A549 (cell line): ENCODE results near the gene LYZL1. TPM values are rescaled to one million over a fixed set of nuclear protein-coding genes. Genes with fewer than 3 reads are reported as not detected.

ENCODE experiments used
- ATAC-seq, 2 experiments: fragments of 200-7000 bp in 1 of 2; fragments of >200 bp in 1 of 2; cut with Nextera tagmentation in 1 of 2; cut with Tn5 transposase in 1 of 2; 3 replicates each; pipeline versions ENCODE4 v1.8.0 to v1.9.1; 2018 to 2020; ENCODE audit warnings: mild to moderate bottlenecking in 1 of 2, moderate library complexity in 1 of 2
- CTCF ChIA-PET: fragments of 300-600 bp; sonication (Branson Sonifier 250); formaldehyde crosslinking; extraction: SDS; loops from one replicate; lab custom pipeline; 2021; ENCODE audit warnings: antibody characterized with exemption, inconsistent platforms; lab: Yijun Ruan, JAX
- POLR2A ChIA-PET: fragments of 350-600 bp; formaldehyde crosslinking; extraction: SDS; loops from one replicate; lab custom pipeline; 2021; ENCODE audit warnings: antibody characterized with exemption, inconsistent platforms; lab: Yijun Ruan, JAX
- DNase-seq, 2 experiments: peaks; one replicate each; pipeline versions ENCODE4 v3.0.0 to v3.0.0-alpha.2; 2011 to 2016; ENCODE audit warnings: low read depth in 1 of 2, low spot score in 1 of 2
- FAIRE-seq: peaks from 2 replicates; lab custom pipeline; 2011; peaks lifted over from hg19 to GRCh38; lab: Jason Lieb, UNC
- H3K27ac ChIP-seq, 2 experiments: fragments of >200 bp; sonication (Bioruptor Twin); formaldehyde crosslinking; 3 replicates each; pipeline ENCODE4 v1.5.1; 2016 to 2017
- H3K4me1 ChIP-seq: fragments of >200 bp; sonication (Bioruptor Twin); formaldehyde crosslinking; 3 replicates; pipeline ENCODE4 v1.6.1; 2016
- H3K4me2 ChIP-seq: fragments of >200 bp; sonication (Bioruptor Twin); formaldehyde crosslinking; 3 replicates; pipeline ENCODE4 v1.6.1; 2016
- H3K4me3 ChIP-seq: fragments of >200 bp; sonication (Bioruptor Twin); formaldehyde crosslinking; 3 replicates; pipeline ENCODE4 v1.5.1; 2016
- H3K9me3 ChIP-seq: fragments of >200 bp; sonication (Bioruptor Twin); formaldehyde crosslinking; 3 replicates; pipeline ENCODE4 v1.6.1; 2016
- ATOH8 ChIP-seq: fragments of 250-450 bp; sonication (Bioruptor Pico); IDR thresholded peaks from 2 replicates; pipeline ENCODE4 v1.5.0; 2020; ENCODE audit warnings: low read depth, mild to moderate bottlenecking, moderate library complexity
- BCL3 ChIP-seq: fragments of >200 bp; sonication (Bioruptor Twin); formaldehyde crosslinking; IDR thresholded peaks from 3 replicates; pipeline ENCODE4 v1.6.1; 2016
- CBX2 ChIP-seq: fragments of 200-600 bp; sonication (generic); IDR thresholded peaks from 2 replicates; pipeline ENCODE4 v1.6.1; 2016; ENCODE audit warnings: low read depth, mild to moderate bottlenecking, borderline replicate concordance
- CHD2 ChIP-seq: fragments of 150-350 bp; IDR thresholded peaks from 2 replicates; pipeline ENCODE4 v1.6.1; 2014; ENCODE audit warnings: low read length; ENCODE audit not compliant: partially characterized antibody
- CHD4 ChIP-seq: fragments of 200-600 bp; sonication (generic); IDR thresholded peaks from 2 replicates; pipeline ENCODE4 v1.6.1; 2016; ENCODE audit warnings: antibody characterized with exemption, mild to moderate bottlenecking, borderline replicate concordance
- ESRRA ChIP-seq: fragments of 150-350 bp; IDR thresholded peaks from 2 replicates; pipeline ENCODE4 v1.6.1; 2014; ENCODE audit warnings: mild to moderate bottlenecking, low read length, borderline replicate concordance
- GATA3 ChIP-seq: IDR thresholded peaks from 2 replicates; pipeline ENCODE4 v1.6.1; 2012; ENCODE audit warnings: borderline replicate concordance
- HDAC2 ChIP-seq: fragments of 200-600 bp; sonication (generic); IDR thresholded peaks from 2 replicates; pipeline ENCODE4 v1.6.1; 2016
- HEYL ChIP-seq: fragments of 250-450 bp; sonication (Bioruptor Pico); IDR thresholded peaks from 2 replicates; pipeline ENCODE4 v1.8.0; 2021; ENCODE audit warnings: mild to moderate bottlenecking, moderate library complexity
- HMGXB4 ChIP-seq: fragments of 250-450 bp; sonication (Bioruptor Pico); IDR thresholded peaks from 2 replicates; pipeline ENCODE4 v1.5.0; 2021; ENCODE audit warnings: mild to moderate bottlenecking, moderate library complexity, borderline replicate concordance
- HOXA7 ChIP-seq: fragments of 250-450 bp; sonication (Bioruptor Pico); IDR thresholded peaks from 2 replicates; pipeline ENCODE4 v1.5.0; 2020; ENCODE audit warnings: mild to moderate bottlenecking, moderate library complexity
- HOXB13 ChIP-seq: fragments of 250-450 bp; sonication (Bioruptor Pico); IDR thresholded peaks from 2 replicates; pipeline ENCODE4 v1.5.0; 2020; ENCODE audit warnings: low read depth, mild to moderate bottlenecking, moderate library complexity
- JUN ChIP-seq, 2 experiments: fragments of >200 bp; sonication (Bioruptor Twin); formaldehyde crosslinking; IDR thresholded peaks; 2 replicates in 1 of 2; 3 replicates in 1 of 2; pipeline ENCODE4 v1.6.1; 2016 to 2017
- KDM1A ChIP-seq: fragments of 200-600 bp; sonication (generic); IDR thresholded peaks from 2 replicates; pipeline ENCODE4 v1.6.1; 2016; ENCODE audit warnings: low read depth, mild to moderate bottlenecking
- KDM5A ChIP-seq: fragments of 200-600 bp; sonication (generic); IDR thresholded peaks from 2 replicates; pipeline ENCODE4 v1.6.1; 2016; ENCODE audit warnings: antibody characterized with exemption, mild to moderate bottlenecking
- MAFK ChIP-seq: fragments of 450-650 bp; IDR thresholded peaks from 2 replicates; pipeline ENCODE4 v1.6.1; 2014; ENCODE audit not compliant: partially characterized antibody
- MAZ ChIP-seq: fragments of 150-350 bp; IDR thresholded peaks from 2 replicates; pipeline ENCODE4 v1.6.1; 2014; ENCODE audit warnings: antibody characterized with exemption, low read depth, low read length, borderline replicate concordance
- MYC ChIP-seq: IDR thresholded peaks from 2 replicates; pipeline ENCODE4 v1.6.1; 2012; ENCODE audit warnings: mild to moderate bottlenecking, inconsistent platforms, low read length, improper control_type of control experiment, borderline replicate concordance
- NFE2L2 ChIP-seq: fragments of 150-350 bp; conservative IDR thresholded peaks from 2 replicates; pipeline ENCODE4 v1.6.1; 2014; ENCODE audit warnings: low read length
- NPAS2 ChIP-seq: fragments of 250-450 bp; sonication (Bioruptor Pico); IDR thresholded peaks from 2 replicates; pipeline ENCODE4 v1.8.0; 2022; ENCODE audit warnings: mild to moderate bottlenecking, moderate library complexity, borderline replicate concordance
- NR3C1 ChIP-seq: fragments of >200 bp; sonication (Bioruptor Twin); formaldehyde crosslinking; IDR thresholded peaks from 3 replicates; pipeline ENCODE4 v1.6.1; 2017
- PBX3 ChIP-seq: IDR thresholded peaks from 2 replicates; pipeline ENCODE4 v1.6.1; 2012
- POLR2AphosphoS2 ChIP-seq: conservative IDR thresholded peaks from 2 replicates; pipeline ENCODE4 v1.6.1; 2012; ENCODE audit warnings: low read length, improper control_type of control experiment, inconsistent platforms
- RCOR1 ChIP-seq: fragments of 150-350 bp; IDR thresholded peaks from 2 replicates; pipeline ENCODE4 v1.6.1; 2014; ENCODE audit warnings: antibody characterized with exemption, low read length, low read depth
- RFX5 ChIP-seq: fragments of 450-650 bp; IDR thresholded peaks from 2 replicates; pipeline ENCODE4 v1.7.1; 2014; ENCODE audit warnings: antibody characterized with exemption, mild to moderate bottlenecking, moderate library complexity
- SMC3 ChIP-seq: fragments of >200 bp; sonication (Bioruptor Twin); formaldehyde crosslinking; IDR thresholded peaks from 3 replicates; pipeline ENCODE4 v1.6.1; 2018; ENCODE audit warnings: inconsistent platforms
- TP53 ChIP-seq: fragments of 250-450 bp; sonication (Bioruptor Pico); IDR thresholded peaks from 2 replicates; pipeline ENCODE4 v1.5.0; 2021; ENCODE audit warnings: mild to moderate bottlenecking, moderate library complexity
- ZC3H11A ChIP-seq: fragments of 450-650 bp; IDR thresholded peaks from 2 replicates; pipeline ENCODE4 v1.6.1; 2014; ENCODE audit warnings: antibody characterized with exemption, mild to moderate bottlenecking
- ZSCAN20 ChIP-seq: fragments of 250-450 bp; sonication (Bioruptor Pico); IDR thresholded peaks from 2 replicates; pipeline ENCODE4 v1.8.0; 2022; ENCODE audit warnings: mild to moderate bottlenecking, moderate library complexity
- WGBS: methylation state at CpG from one replicate; pipeline ENCODE4 v1.1.6; 2017; ENCODE audit errors: missing lambda C conversion rate; 5-methylcytosine and 5-hydroxymethylcytosine counted together
- polyA plus RNA-seq, 4 experiments: library from polyadenylated mRNA; depleted of rRNA in 3 of 4; stranded (reverse); fragments of >200 nt; fragmentation: RNase III in 1 of 4; extraction: RNeasy Plus Mini Kit Qiagen cat#74134 plus additional on column Dnase treatment in 1 of 4; gene quantifications; 2 replicates in 3 of 4; 3 replicates in 1 of 4; pipeline ENCODE4 v1.2.3, GENCODE V29; 2011 to 2017
- TF ChIP-seq, protein P1 (sequence below): fragments of 450-650 bp; IDR thresholded peaks from 2 replicates; pipeline ENCODE4 v1.6.1; 2014; ENCODE audit warnings: antibody characterized with exemption

The LYZL1 gene
- polyA plus RNA-seq, 2 of the 4 experiments (the other 2 are of a cell fraction), result not detected

DNA sequence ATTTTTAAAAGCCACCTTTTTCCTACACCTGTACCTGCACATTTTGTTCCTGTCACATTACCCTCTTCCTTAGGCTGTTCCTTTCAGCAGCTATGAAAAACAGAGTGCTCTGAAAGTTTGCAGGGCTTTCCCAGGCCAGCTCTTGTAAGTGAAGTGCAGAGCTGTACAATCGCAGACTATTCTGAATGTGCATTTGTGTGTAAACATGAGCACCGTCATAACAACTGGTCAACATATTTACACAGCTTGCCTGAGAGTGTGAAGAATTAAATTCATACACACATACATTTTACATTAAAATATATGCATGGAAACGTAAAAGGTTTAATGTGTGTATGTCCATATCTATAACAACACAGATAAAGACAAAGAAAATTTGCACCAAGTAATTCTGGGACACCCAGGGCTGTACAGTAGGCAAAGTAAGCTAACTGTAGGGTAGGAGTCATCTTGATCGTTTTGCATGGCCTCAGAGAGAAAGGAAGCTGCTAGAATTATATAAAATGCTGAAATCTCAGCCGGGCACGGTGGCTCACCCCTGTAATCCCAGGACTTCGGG lies 23.6 kb upstream of the LYZL1 start:
- ATAC-seq (no peak), FAIRE-seq (no peak)
- POLR2A ChIA-PET, result no interaction called here
- CTCF ChIA-PET, result no interaction called here
- Histone ChIP-seq H3K4me1 (no peaks in the 10 kb centered on the region), H3K9me3 (no peaks in the 10 kb centered on the region)
- TF ChIP-seq ZC3H11A (no peak), HOXA7 (CRISPR knock-in tag) (no peak), ATOH8 (CRISPR knock-in tag) (no peak), HDAC2 (no peak), MYC (no peak), NFE2L2 (no peak), MAFK (no peak), CBX2 (no peak), NPAS2 (CRISPR knock-in tag) (no peak), JUN (IDR thresholded peaks at IDR 0.05) (no peak), PBX3 (no peak), NR3C1 (no peak), RFX5 (no peak), HEYL (CRISPR knock-in tag) (no peak), TP53 (CRISPR knock-in tag) (no peak)
- TF ChIP-seq, protein P1, sequence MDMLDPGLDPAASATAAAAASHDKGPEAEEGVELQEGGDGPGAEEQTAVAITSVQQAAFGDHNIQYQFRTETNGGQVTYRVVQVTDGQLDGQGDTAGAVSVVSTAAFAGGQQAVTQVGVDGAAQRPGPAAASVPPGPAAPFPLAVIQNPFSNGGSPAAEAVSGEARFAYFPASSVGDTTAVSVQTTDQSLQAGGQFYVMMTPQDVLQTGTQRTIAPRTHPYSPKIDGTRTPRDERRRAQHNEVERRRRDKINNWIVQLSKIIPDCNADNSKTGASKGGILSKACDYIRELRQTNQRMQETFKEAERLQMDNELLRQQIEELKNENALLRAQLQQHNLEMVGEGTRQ, result no peak
- TF ChIP-seq, all 56 proteins: peak for 0
- Histone ChIP-seq H3K27ac (no peak overlapping the region), H3K4me2 (no peak overlapping the region), H3K4me3 (no peak overlapping the region)
- no peak for DNase-seq
- 64% methylated on average over 7 of the region's 7 CpGs for WGBS

DNA sequence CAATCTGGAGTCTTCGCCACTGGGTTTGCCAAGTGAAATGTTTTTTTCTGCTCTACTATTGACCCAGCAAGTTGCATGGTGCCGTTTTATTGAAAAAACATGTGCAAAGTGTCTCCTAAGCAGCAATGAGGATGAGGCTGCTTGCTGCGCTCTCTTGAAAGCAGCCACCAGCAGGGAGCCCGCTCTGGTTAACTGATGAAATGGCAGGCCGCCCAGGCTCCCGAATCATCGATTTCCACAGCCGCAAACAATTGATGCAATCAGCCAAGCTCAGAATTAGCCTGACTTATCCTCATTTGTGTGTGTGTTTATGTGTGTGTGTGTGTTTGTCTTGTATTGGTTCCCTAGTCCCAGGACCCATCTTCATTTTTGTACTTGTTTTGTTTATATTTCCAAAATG lies 22.2 kb upstream of the LYZL1 start:
- no peaks in the 10 kb centered on the region; the same call in 2 of the 3 replicates for H3K9me3 ChIP-seq
- ChIA-PET POLR2A (no interaction called here), CTCF (no interaction called here)
- no peak overlapping the region for H3K27ac ChIP-seq
- H3K4me1 ChIP-seq, result no peaks in the 10 kb centered on the region
- no peak overlapping the region for H3K4me2 ChIP-seq
- no peak overlapping the region for H3K4me3 ChIP-seq
- ATAC-seq (no peak), FAIRE-seq (no peak), DNase-seq (no peak)
- no peak for TF ChIP-seq ATOH8 (CRISPR knock-in tag)
- TF ChIP-seq RCOR1, result no peak
- no peak for TF ChIP-seq CHD4
- no peak for TF ChIP-seq JUN (IDR thresholded peaks at IDR 0.05)
- TF ChIP-seq BCL3, result no peak
- no peak for TF ChIP-seq GATA3
- TF ChIP-seq SMC3, result no peak
- no peak for TF ChIP-seq MAZ
- no peak for TF ChIP-seq RFX5
- no peak for TF ChIP-seq KDM5A
- no peak for TF ChIP-seq HOXB13
- no peak for TF ChIP-seq CBX2
- no peak for TF ChIP-seq CHD2
- no peak for TF ChIP-seq ZSCAN20 (CRISPR knock-in tag)
- TF ChIP-seq POLR2AphosphoS2, result no peak
- no peak for TF ChIP-seq KDM1A
- no peak for TF ChIP-seq HMGXB4 (CRISPR knock-in tag)
- no peak for TF ChIP-seq NFE2L2
- no peak for TF ChIP-seq ESRRA
- 62% methylated on average over 8 of the region's 8 CpGs for WGBS
